Calu3 (cell line): ENCODE measurements around the gene RAD51C. TPM values are rescaled to one million over a fixed set of nuclear protein-coding genes. Genes with fewer than 3 reads are reported as not detected.
"Not testable (repeated sequence)": the region's sequence is repeated elsewhere in the genome, so short reads cannot be mapped to it uniquely, and the experiment has no call there.

ENCODE experiments used
- BruUV-seq: library from RNA; stranded (reverse); fragments of 400-500 nt; replicated peaks from 2 replicates; lab custom pipeline; 2021; lab: Mats Ljungman, UMichigan
- CTCF ChIA-PET: fragments of 300-600 bp; sonication (Branson Sonifier 250); formaldehyde crosslinking; loops from one replicate; lab custom pipeline; 2022; ENCODE audit warnings: antibody characterized with exemption; lab: Charles Lee
- DNase-seq: peaks from one replicate; pipeline ENCODE4 v3.0.0; 2022
- H3K27ac Mint-ChIP-seq: one replicate; pipeline ENCODE4 v1.8.0; 2022; ENCODE audit warnings: mixed read lengths; ENCODE audit not compliant: unreplicated experiment
- H3K27me3 Mint-ChIP-seq: one replicate; pipeline ENCODE4 v1.8.0; 2022; ENCODE audit warnings: mixed read lengths; ENCODE audit not compliant: unreplicated experiment
- H3K36me3 Mint-ChIP-seq: one replicate; pipeline ENCODE4 v1.8.0; 2022; ENCODE audit warnings: mild to moderate bottlenecking, moderate library complexity, mixed read lengths; ENCODE audit not compliant: insufficient read depth, unreplicated experiment
- H3K4me1 Mint-ChIP-seq: one replicate; pipeline ENCODE4 v1.8.0; 2022; ENCODE audit warnings: mild to moderate bottlenecking, low read depth, mixed read lengths; ENCODE audit not compliant: unreplicated experiment
- H3K4me3 Mint-ChIP-seq: one replicate; pipeline ENCODE4 v1.8.0; 2022; ENCODE audit warnings: mild to moderate bottlenecking, low read depth, moderate library complexity, mixed read lengths; ENCODE audit not compliant: unreplicated experiment
- H3K9me3 Mint-ChIP-seq: one replicate; pipeline ENCODE4 v1.8.0; 2022; ENCODE audit warnings: low read depth, mixed read lengths; ENCODE audit not compliant: unreplicated experiment
- intact Hi-C: fragments of 100-400 bp; cut with micrococcal nuclease; formaldehyde crosslinking; loops from one replicate; pipeline ENCODE4 v1.10.0; 2022; ENCODE audit not compliant: unreplicated experiment
- total RNA-seq: library from RNA; stranded (reverse); gene quantifications from 2 replicates; pipeline ENCODE4 v1.2.3, GENCODE V29; 2022
- TF ChIP-seq, protein P1 (sequence below): fragments of 200-600 bp; IDR thresholded peaks from one replicate; pipeline ENCODE4 v1.8.0; 2022; ENCODE audit warnings: antibody characterized with exemption; ENCODE audit not compliant: unreplicated experiment

Gene RAD51C
- total RNA-seq, 1 experiment from 2014 or later: 28.4 TPM

DNA sequence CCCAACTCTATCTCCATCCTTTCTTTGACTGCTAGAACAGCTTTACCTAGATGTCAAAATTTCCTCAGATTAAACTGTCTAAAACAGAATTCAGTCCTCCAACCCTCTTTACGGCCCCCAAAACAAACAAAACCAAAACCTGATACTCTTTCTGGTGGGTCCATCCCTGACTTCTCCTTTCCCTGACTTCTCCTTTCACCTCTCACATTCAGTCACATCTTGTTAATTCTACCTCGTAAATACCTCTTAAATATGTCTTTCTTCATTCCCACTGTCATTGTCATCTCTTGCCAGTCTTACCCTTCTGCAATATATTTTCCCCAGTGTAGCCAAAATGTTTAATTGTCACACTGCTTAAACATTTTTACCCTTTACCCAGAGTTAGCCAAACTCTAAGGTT is 67.8 kb downstream of the RAD51C start:
- no TSS peak for BruUV-seq
- Mint-ChIP-seq H3K27ac (no peak overlapping the region), H3K27me3 (peaks cover 44% of the 10 kb centered on the region)

DNA sequence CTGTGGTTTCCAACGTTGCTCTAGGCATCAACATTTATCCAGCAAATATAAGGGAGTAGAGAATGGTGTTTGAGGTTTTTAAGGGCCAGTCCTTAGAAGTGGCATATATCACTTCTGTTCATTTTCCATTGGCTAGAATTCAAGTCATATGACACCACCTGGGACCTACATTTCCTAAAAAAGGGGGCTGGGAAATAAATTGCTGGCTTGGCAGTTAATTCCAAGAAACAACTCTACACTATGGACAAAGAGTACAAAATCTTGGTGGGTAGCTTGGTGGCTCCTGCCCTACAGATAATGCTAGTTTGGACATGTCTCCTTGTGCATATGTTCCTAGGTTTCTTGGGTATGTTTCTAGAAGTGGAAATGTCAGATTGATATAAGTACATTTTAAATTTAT is 70.9 kb downstream of the RAD51C start:
- Mint-ChIP-seq H3K9me3 (no peaks in the 10 kb centered on the region), H3K4me3 (no peak overlapping the region), H3K27me3 (peaks cover 29% of the 10 kb centered on the region), H3K4me1 (no peaks in the 10 kb centered on the region), H3K27ac (no peak overlapping the region), H3K36me3 (no peaks in the 10 kb centered on the region)
- TF ChIP-seq, protein P1, sequence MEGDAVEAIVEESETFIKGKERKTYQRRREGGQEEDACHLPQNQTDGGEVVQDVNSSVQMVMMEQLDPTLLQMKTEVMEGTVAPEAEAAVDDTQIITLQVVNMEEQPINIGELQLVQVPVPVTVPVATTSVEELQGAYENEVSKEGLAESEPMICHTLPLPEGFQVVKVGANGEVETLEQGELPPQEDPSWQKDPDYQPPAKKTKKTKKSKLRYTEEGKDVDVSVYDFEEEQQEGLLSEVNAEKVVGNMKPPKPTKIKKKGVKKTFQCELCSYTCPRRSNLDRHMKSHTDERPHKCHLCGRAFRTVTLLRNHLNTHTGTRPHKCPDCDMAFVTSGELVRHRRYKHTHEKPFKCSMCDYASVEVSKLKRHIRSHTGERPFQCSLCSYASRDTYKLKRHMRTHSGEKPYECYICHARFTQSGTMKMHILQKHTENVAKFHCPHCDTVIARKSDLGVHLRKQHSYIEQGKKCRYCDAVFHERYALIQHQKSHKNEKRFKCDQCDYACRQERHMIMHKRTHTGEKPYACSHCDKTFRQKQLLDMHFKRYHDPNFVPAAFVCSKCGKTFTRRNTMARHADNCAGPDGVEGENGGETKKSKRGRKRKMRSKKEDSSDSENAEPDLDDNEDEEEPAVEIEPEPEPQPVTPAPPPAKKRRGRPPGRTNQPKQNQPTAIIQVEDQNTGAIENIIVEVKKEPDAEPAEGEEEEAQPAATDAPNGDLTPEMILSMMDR: no peak
- no TSS peak for BruUV-seq
- CTCF ChIA-PET: no interaction called here
- intact Hi-C loops: no loop called here
- DNase-seq: no peak

More for the DNA sequence above, 67.8 kb downstream of the RAD51C start:
- Mint-ChIP-seq H3K9me3 (no peaks in the 10 kb centered on the region), H3K36me3 (peaks cover 12% of the 10 kb centered on the region), H3K4me1 (peaks cover 10% of the 10 kb centered on the region), H3K4me3 (no peak overlapping the region)
- intact Hi-C loops: no loop called here
- CTCF ChIA-PET: no interaction called here
- no peak for DNase-seq
- TF ChIP-seq, protein P1: no peak

DNA sequence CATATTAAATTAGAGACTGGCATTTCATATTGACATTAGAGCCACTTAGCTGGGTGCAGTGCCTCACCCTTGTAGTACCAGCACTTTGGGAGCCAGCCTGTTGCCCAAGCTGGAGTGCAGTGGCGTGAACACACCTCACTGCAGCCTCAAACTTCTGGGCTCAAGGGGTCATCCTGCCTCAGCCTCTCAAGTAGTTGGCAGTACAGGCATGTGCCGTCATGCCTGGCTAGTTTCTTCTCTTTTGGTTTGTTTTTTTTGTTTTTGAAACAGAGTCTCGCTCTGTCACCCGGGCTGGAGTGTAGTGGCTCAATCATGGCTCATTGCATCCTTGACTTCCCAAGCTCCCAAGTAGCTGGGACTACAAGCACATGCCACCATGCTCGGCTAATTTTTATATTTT is 72.0 kb downstream of the RAD51C start:
- no peaks in the 10 kb centered on the region for H3K36me3 Mint-ChIP-seq
- TF ChIP-seq, protein P1: no peak
- no peak overlapping the region for H3K27ac Mint-ChIP-seq
- H3K4me1 Mint-ChIP-seq: no peaks in the 10 kb centered on the region
- intact Hi-C loops: no loop called here
- no peaks in the 10 kb centered on the region for H3K9me3 Mint-ChIP-seq
- no TSS peak for BruUV-seq
- no peak for DNase-seq
- H3K4me3 Mint-ChIP-seq: no peak overlapping the region
- peaks cover 28% of the 10 kb centered on the region for H3K27me3 Mint-ChIP-seq
- CTCF ChIA-PET: no interaction called here

DNA sequence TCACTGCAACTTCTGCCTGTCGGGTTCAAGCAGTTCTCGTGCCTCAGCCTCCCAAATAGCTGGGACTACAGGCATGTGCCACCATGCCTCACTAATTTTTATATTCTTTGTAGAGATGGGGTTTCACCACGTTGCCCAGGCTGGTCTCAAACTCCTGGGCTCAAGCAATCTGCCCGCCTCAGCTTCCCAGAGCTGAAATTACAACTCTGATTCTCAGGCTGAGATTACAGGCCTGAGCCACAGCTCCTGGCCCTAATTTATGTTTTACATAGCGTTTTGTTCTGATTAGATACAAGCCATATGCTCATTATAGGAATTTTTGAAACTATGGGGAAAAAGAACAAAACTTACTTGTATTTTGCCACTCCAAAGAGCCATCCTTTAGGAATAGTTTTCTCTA is 86.1 kb downstream of the RAD51C start:
- H3K9me3 Mint-ChIP-seq, CTCF ChIA-PET, H3K27ac Mint-ChIP-seq, H3K27me3 Mint-ChIP-seq, BruUV-seq, H3K4me3 Mint-ChIP-seq, intact Hi-C loops, H3K36me3 Mint-ChIP-seq, DNase-seq, H3K4me1 Mint-ChIP-seq: not testable (repeated sequence)

DNA sequence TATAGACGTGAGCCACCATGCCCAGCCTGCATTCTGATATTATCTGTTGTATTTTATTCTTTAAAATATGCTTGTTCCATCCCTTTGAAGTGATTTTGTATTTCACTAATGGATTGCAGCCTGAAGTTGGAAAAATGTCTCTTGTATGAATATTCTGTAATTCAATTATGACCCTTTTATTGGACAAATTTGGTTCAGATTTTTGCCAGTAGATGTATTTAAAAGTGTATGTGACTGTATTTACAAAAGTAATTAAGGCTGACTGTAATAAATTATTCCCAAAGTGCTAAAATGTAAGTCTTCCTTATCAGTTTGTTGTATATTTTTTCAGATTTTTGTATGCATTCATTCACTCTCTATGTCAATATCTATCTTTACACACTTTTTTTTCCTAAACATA is 87.0 kb downstream of the RAD51C start:
- no peak for DNase-seq
- no TSS peak for BruUV-seq
- Mint-ChIP-seq H3K4me3 (no peak overlapping the region), H3K4me1 (no peaks in the 10 kb centered on the region), H3K27ac (no peak overlapping the region), H3K9me3 (no peaks in the 10 kb centered on the region), H3K27me3 (no peaks in the 10 kb centered on the region), H3K36me3 (no peaks in the 10 kb centered on the region)
- CTCF ChIA-PET: no interaction called here
- TF ChIP-seq, protein P1: no peak
- intact Hi-C loops: no loop called here
